Suprapubic skin (tissue), 4 donors: ENCODE measurements around the gene CCDC106.

Experiments
- POLR2A ChIP-seq, 2 donors: fragments of 450-650 bp; IDR thresholded peaks; one replicate each; pipeline ENCODE4 v1.6.1; 2017; ENCODE audit warnings: antibody characterized with exemption in 2 of 2, mild to moderate bottlenecking in 2 of 2, moderate library complexity in 2 of 2
- POLR2AphosphoS5 ChIP-seq, 3 donors: sonication (generic); formaldehyde crosslinking; IDR thresholded peaks; one replicate each; pipeline ENCODE4 v1.6.1; 2017; ENCODE audit warnings: antibody characterized with exemption in 3 of 3
- TF ChIP-seq, protein P1 (sequence below), 2 donors: fragments of 200-600 bp in 1 of 2; fragments of 450-650 bp in 1 of 2; sonication (generic) in 1 of 2; IDR thresholded peaks; one replicate each; pipeline ENCODE4 v1.5.1; 2016 to 2019; ENCODE audit warnings: antibody characterized with exemption in 2 of 2, mild to moderate bottlenecking in 1 of 2, moderate library complexity in 1 of 2

GRCh38 chr19:55625004-55625326, 23.0 kb upstream of the CCDC106 start:
- TF ChIP-seq POLR2A (IDR thresholded peaks at IDR 0.05) (no peak), POLR2AphosphoS5 (IDR thresholded peaks at IDR 0.05) (no peak)
- TF ChIP-seq, protein P1, sequence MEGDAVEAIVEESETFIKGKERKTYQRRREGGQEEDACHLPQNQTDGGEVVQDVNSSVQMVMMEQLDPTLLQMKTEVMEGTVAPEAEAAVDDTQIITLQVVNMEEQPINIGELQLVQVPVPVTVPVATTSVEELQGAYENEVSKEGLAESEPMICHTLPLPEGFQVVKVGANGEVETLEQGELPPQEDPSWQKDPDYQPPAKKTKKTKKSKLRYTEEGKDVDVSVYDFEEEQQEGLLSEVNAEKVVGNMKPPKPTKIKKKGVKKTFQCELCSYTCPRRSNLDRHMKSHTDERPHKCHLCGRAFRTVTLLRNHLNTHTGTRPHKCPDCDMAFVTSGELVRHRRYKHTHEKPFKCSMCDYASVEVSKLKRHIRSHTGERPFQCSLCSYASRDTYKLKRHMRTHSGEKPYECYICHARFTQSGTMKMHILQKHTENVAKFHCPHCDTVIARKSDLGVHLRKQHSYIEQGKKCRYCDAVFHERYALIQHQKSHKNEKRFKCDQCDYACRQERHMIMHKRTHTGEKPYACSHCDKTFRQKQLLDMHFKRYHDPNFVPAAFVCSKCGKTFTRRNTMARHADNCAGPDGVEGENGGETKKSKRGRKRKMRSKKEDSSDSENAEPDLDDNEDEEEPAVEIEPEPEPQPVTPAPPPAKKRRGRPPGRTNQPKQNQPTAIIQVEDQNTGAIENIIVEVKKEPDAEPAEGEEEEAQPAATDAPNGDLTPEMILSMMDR (IDR thresholded peaks at IDR 0.05): no peak
